Measurements from ENCODE around the gene RFC2.
A peak's percentile ranks its signal among the peaks of the same experiment; 100 is the strongest.

The RFC2 gene

GRCh38 chr7:74290553-74290950, 36.4 kb upstream of the RFC2 start:
- DNase-seq (ENCODE audit: insufficient read length), result no peak
- TF ChIP-seq POLR2A (IDR thresholded peaks at IDR 0.05; ENCODE audit: low read depth, low read length) (no peak), TAF1 (IDR thresholded peaks at IDR 0.05; ENCODE audit: borderline replicate concordance, low read depth, low read length) (no peak), POLR2AphosphoS5 (IDR thresholded peaks at IDR 0.05; ENCODE audit: low read depth, low read length) (no peak)
- FAIRE-seq, result peak; percentile 48

GRCh38 chr7:74289659-74290552, 35.7 kb upstream of the RFC2 start:
- DNase-seq (ENCODE audit: insufficient read length) (no peak), FAIRE-seq (no peak)
- TF ChIP-seq TAF1 (IDR thresholded peaks at IDR 0.05; ENCODE audit: borderline replicate concordance, low read depth, low read length) (no peak), POLR2AphosphoS5 (IDR thresholded peaks at IDR 0.05; ENCODE audit: low read depth, low read length) (no peak), POLR2A (IDR thresholded peaks at IDR 0.05; ENCODE audit: low read depth, low read length) (no peak)

- no peak for FAIRE-seq
- 0 out of 2 replicates have a peak, but pooled peaks have one; percentile 25 for TF ChIP-seq TAF1 (IDR thresholded peaks at IDR 0.05; ENCODE audit: borderline replicate concordance, low read depth, low read length)
- peak; percentile 72; the same call in 1 of the 2 replicates for TF ChIP-seq POLR2A (IDR thresholded peaks at IDR 0.05; ENCODE audit: low read depth, low read length)
- 0 out of 2 replicates have a peak, but pooled peaks have one; percentile 35 for TF ChIP-seq POLR2AphosphoS5 (IDR thresholded peaks at IDR 0.05; ENCODE audit: low read depth, low read length)
- DNase-seq (ENCODE audit: insufficient read length), result peak; percentile 89
Observed at GRCh38 chr7:74289018-74289658, 34.9 kb upstream of the RFC2 start, which contains the start of gene CLIP2. CLIP2 (plus strand) TSS chr7:74289407; CDS start chr7:74317547, 28,140 bp downstream.

- FAIRE-seq, result peak; percentile 70
- no peak for TF ChIP-seq POLR2AphosphoS5 (IDR thresholded peaks at IDR 0.05; ENCODE audit: low read depth, low read length)
- TF ChIP-seq TAF1 (IDR thresholded peaks at IDR 0.05; ENCODE audit: borderline replicate concordance, low read depth, low read length), result no peak
- no peak for TF ChIP-seq POLR2A (IDR thresholded peaks at IDR 0.05; ENCODE audit: low read depth, low read length)
- no peak for DNase-seq (ENCODE audit: insufficient read length)
Observed at GRCh38 chr7:74288034-74288881, 34.1 kb upstream of the RFC2 start.

- DNase-seq (ENCODE audit: insufficient read length), result no peak
- TF ChIP-seq POLR2AphosphoS5 (IDR thresholded peaks at IDR 0.05; ENCODE audit: low read depth, low read length) (no peak), POLR2A (IDR thresholded peaks at IDR 0.05; ENCODE audit: low read depth, low read length) (no peak), TAF1 (IDR thresholded peaks at IDR 0.05; ENCODE audit: borderline replicate concordance, low read depth, low read length) (no peak)
- FAIRE-seq, result no peak
Observed at GRCh38 chr7:74287303-74288033, 33.3 kb upstream of the RFC2 start.

- DNase-seq (ENCODE audit: insufficient read length) (no peak), FAIRE-seq (no peak)
- TF ChIP-seq TAF1 (IDR thresholded peaks at IDR 0.05; ENCODE audit: borderline replicate concordance, low read depth, low read length) (no peak), POLR2AphosphoS5 (IDR thresholded peaks at IDR 0.05; ENCODE audit: low read depth, low read length) (no peak), POLR2A (IDR thresholded peaks at IDR 0.05; ENCODE audit: low read depth, low read length) (no peak)
Observed at GRCh38 chr7:74286131-74286530, 31.9 kb upstream of the RFC2 start.

GRCh38 chr7:74284781-74285259, 30.6 kb upstream of the RFC2 start:
- DNase-seq (ENCODE audit: insufficient read length) (no peak), FAIRE-seq (peak; percentile 87)
- TF ChIP-seq TAF1 (IDR thresholded peaks at IDR 0.05; ENCODE audit: borderline replicate concordance, low read depth, low read length), result no peak
- no peak for TF ChIP-seq POLR2AphosphoS5 (IDR thresholded peaks at IDR 0.05; ENCODE audit: low read depth, low read length)
- 0 out of 2 replicates have a peak, but pooled peaks have one; percentile 34 for TF ChIP-seq POLR2A (IDR thresholded peaks at IDR 0.05; ENCODE audit: low read depth, low read length)

GRCh38 chr7:74283858-74284447, 29.8 kb upstream of the RFC2 start:
- FAIRE-seq (peak; percentile 33), DNase-seq (ENCODE audit: insufficient read length) (no peak)
- TF ChIP-seq POLR2AphosphoS5 (IDR thresholded peaks at IDR 0.05; ENCODE audit: low read depth, low read length), result no peak
- no peak for TF ChIP-seq TAF1 (IDR thresholded peaks at IDR 0.05; ENCODE audit: borderline replicate concordance, low read depth, low read length)
- TF ChIP-seq POLR2A (IDR thresholded peaks at IDR 0.05; ENCODE audit: low read depth, low read length), result no peak

- TF ChIP-seq POLR2AphosphoS5 (IDR thresholded peaks at IDR 0.05; ENCODE audit: low read depth, low read length), result no peak
- TF ChIP-seq POLR2A (IDR thresholded peaks at IDR 0.05; ENCODE audit: low read depth, low read length), result no peak
- TF ChIP-seq TAF1 (IDR thresholded peaks at IDR 0.05; ENCODE audit: borderline replicate concordance, low read depth, low read length), result no peak
- no peak for DNase-seq (ENCODE audit: insufficient read length)
- no peak for FAIRE-seq
Observed at GRCh38 chr7:74282748-74283459, 28.7 kb upstream of the RFC2 start.
